ENCODE data around the gene REPIN1. TPM values are rescaled to one million over a fixed set of nuclear protein-coding genes. Genes with fewer than 3 reads are reported as not detected.
A peak's percentile ranks its signal among the peaks of the same experiment; 100 is the strongest.

REPIN1 gene
- total RNA-seq, 1 experiment from 2014 or later: 113 TPM

DNA sequence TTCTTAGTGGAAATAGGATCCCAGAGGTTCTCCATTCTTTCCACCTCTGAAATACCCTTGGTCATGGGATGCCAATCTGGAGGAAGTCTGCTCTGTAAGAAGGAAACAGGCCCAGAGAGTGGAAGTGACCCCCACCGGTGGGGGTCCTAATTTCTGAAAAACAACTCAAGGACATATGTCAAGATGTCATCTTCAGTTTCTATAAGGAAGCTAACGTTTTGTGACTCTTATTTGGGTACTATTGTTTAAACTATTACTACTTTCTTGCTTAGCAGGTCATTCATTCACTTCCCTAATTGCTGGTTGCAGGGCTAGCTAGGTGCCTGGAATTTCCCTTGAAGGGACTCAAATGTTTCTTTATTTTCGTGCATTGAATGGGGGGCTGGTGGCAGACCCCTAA is 8.6 kb downstream of the REPIN1 start:
- intact Hi-C loops (cut with micrococcal nuclease; ENCODE audit: unreplicated experiment): no loop called here
- ChIA-PET POLR2A (ENCODE audit: low non-redundant PET) (no interaction called here), CTCF (no interaction called here)
- Histone ChIP-seq H3K9me3 (ENCODE audit: low read depth, low read length, poor library complexity, severe bottlenecking) (no peaks in the 10 kb centered on the region), H3K4me1 (ENCODE audit: insufficient read depth, low read length, poor library complexity, severe bottlenecking) (peaks cover 16% of the 10 kb centered on the region), H3K4me3 (ENCODE audit: low read depth, low read length, poor library complexity, severe bottlenecking) (no peak overlapping the region), H3K27ac (ENCODE audit: low read depth, low read length, poor library complexity, severe bottlenecking) (no peak overlapping the region), H3K36me3 (ENCODE audit: insufficient read depth, low read length, poor library complexity, severe bottlenecking) (peaks cover 22% of the 10 kb centered on the region), H3K27me3 (replicated peaks; ENCODE audit: insufficient read depth, low read depth, low read length, poor library complexity) (no peaks in the 10 kb centered on the region)
- BruUV-seq (replicated peaks): no TSS peak
- no peak for DNase-seq (ENCODE audit: low spot score)
- no peak for TF ChIP-seq EZH2 (IDR thresholded peaks at IDR 0.05; ENCODE audit: borderline replicate concordance, low read depth, low read length, poor library complexity, severe bottlenecking)
- TF ChIP-seq, protein P1, sequence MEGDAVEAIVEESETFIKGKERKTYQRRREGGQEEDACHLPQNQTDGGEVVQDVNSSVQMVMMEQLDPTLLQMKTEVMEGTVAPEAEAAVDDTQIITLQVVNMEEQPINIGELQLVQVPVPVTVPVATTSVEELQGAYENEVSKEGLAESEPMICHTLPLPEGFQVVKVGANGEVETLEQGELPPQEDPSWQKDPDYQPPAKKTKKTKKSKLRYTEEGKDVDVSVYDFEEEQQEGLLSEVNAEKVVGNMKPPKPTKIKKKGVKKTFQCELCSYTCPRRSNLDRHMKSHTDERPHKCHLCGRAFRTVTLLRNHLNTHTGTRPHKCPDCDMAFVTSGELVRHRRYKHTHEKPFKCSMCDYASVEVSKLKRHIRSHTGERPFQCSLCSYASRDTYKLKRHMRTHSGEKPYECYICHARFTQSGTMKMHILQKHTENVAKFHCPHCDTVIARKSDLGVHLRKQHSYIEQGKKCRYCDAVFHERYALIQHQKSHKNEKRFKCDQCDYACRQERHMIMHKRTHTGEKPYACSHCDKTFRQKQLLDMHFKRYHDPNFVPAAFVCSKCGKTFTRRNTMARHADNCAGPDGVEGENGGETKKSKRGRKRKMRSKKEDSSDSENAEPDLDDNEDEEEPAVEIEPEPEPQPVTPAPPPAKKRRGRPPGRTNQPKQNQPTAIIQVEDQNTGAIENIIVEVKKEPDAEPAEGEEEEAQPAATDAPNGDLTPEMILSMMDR (conservative IDR thresholded peaks at IDR 0.05; ENCODE audit: low read depth, low read length): no peak

DNA sequence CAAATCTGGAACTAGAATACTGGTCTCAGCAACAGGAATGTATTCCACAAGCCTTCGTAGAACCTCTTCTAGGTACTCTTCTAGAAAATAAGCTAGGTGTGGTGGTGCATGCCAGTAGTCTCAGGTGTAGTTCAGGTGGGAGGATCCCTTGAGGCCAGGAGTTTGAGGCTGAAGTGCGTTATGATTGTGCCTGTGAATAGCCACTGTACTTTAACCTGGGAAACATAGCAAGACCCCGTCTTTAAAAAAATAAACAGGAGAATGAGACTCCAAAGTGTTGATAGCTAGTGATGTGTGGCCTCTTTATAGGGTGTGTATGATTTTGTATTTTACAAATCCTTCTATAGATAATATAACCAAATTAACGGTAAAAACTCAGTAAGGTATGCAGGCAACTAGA is 9.0 kb downstream of the REPIN1 start:
- Histone ChIP-seq H3K27ac (ENCODE audit: low read depth, low read length, poor library complexity, severe bottlenecking) (peak overlapping the region; percentile 90), H3K4me1 (ENCODE audit: insufficient read depth, low read length, poor library complexity, severe bottlenecking) (peaks cover 16% of the 10 kb centered on the region), H3K9me3 (ENCODE audit: low read depth, low read length, poor library complexity, severe bottlenecking) (no peaks in the 10 kb centered on the region), H3K4me3 (ENCODE audit: low read depth, low read length, poor library complexity, severe bottlenecking) (no peak overlapping the region), H3K36me3 (ENCODE audit: insufficient read depth, low read length, poor library complexity, severe bottlenecking) (peaks cover 18% of the 10 kb centered on the region), H3K27me3 (replicated peaks; ENCODE audit: insufficient read depth, low read depth, low read length, poor library complexity) (no peaks in the 10 kb centered on the region)
- no peak for TF ChIP-seq EZH2 (IDR thresholded peaks at IDR 0.05; ENCODE audit: borderline replicate concordance, low read depth, low read length, poor library complexity, severe bottlenecking)
- TF ChIP-seq, protein P1 (conservative IDR thresholded peaks at IDR 0.05; ENCODE audit: low read depth, low read length): no peak
- POLR2A ChIA-PET (ENCODE audit: low non-redundant PET): interaction anchor here (0.6 kb wide), 1 partner anchor 60 kb away, joined by 3 read pairs; no protein-coding TSS in a partner anchor
- CTCF ChIA-PET: no interaction called here
- no peak for DNase-seq (ENCODE audit: low spot score)
- no TSS peak for BruUV-seq (replicated peaks)
- intact Hi-C loops (cut with micrococcal nuclease; ENCODE audit: unreplicated experiment): no loop called here

DNA sequence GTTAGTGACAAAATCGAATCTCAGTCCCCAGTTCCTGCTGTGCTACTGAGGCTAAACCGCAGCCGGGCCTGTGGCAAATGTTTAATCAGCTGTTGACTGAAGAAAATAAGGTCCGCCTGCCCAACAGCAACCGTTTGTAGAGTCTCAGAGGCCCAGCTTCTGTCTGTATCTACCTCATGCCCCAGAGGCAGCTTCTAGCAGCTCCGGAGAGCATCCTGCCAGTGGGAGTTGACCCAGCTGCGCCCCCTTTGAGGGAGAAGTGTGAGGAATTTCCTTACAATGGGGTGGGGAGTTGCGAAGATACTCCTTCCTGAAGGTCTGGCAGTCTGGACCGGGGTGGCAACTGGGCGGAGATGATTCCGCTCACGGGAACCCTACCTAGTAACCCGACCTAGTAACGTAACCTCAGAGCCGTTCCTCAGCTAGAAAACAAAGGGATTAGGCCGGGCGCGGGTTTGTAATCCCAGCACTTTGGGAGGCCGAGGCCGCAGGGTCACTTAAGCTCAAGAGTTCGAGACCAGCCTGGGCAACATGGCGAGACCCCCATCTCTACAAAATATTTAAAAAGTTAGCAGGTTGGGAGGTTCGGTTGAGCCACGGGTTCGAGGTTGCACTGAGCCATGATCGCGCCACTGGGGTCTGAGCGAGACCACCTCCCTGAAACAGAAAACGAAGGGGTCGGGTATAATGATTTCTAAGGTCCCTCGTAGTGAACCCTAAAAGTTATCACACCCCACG is 9.7 kb downstream of the REPIN1 start:
- ChIA-PET CTCF (no interaction called here), POLR2A (ENCODE audit: low non-redundant PET) (interaction anchor here (0.6 kb wide), 1 partner anchor 61 kb away, joined by 3 read pairs; no protein-coding TSS in a partner anchor)
- intact Hi-C loops (cut with micrococcal nuclease; ENCODE audit: unreplicated experiment): no loop called here
- BruUV-seq (replicated peaks): TSS peak; percentile 84
- peak; percentile 73 for DNase-seq (ENCODE audit: low spot score)
- Histone ChIP-seq H3K4me3 (ENCODE audit: low read depth, low read length, poor library complexity, severe bottlenecking) (peak overlapping the region; percentile 83), H3K27ac (ENCODE audit: low read depth, low read length, poor library complexity, severe bottlenecking) (peak overlapping the region; percentile 90), H3K36me3 (ENCODE audit: insufficient read depth, low read length, poor library complexity, severe bottlenecking) (peaks cover 20% of the 10 kb centered on the region), H3K27me3 (replicated peaks; ENCODE audit: insufficient read depth, low read depth, low read length, poor library complexity) (no peaks in the 10 kb centered on the region), H3K9me3 (ENCODE audit: low read depth, low read length, poor library complexity, severe bottlenecking) (no peaks in the 10 kb centered on the region), H3K4me1 (ENCODE audit: insufficient read depth, low read length, poor library complexity, severe bottlenecking) (peaks cover 18% of the 10 kb centered on the region)
- TF ChIP-seq EZH2 (IDR thresholded peaks at IDR 0.05; ENCODE audit: borderline replicate concordance, low read depth, low read length, poor library complexity, severe bottlenecking): no peak
- TF ChIP-seq, protein P1 (conservative IDR thresholded peaks at IDR 0.05; ENCODE audit: low read depth, low read length): peak; percentile 34

Data from A673 (cell line).